Fibroblast of lung (primary cell): Measurements from ENCODE around the gene TPM4.

ENCODE experiments used
- CTCF ChIP-seq, 2 donors: IDR thresholded peaks in 1 of 2; conservative IDR thresholded peaks in 1 of 2; 1 replicate in 1 of 2; 2 replicates in 1 of 2; pipeline ENCODE4 v1.5.1; 2011 to 2012; ENCODE audit warnings: low read length in 2 of 2, control low read depth in 1 of 2, inconsistent platforms in 1 of 2, low read depth in 1 of 2, mild to moderate bottlenecking in 1 of 2
- EZH2 ChIP-seq: IDR thresholded peaks from 2 replicates; pipeline ENCODE4 v1.5.1; 2012; ENCODE audit warnings: low read length, control low read depth, mild to moderate bottlenecking; ENCODE audit errors: missing control alignments

- peak in 1 of 2 donors; percentile 38 for TF ChIP-seq CTCF (conservative IDR thresholded peaks at IDR 0.05 in 1 of 2, IDR thresholded peaks at IDR 0.05 in 1 of 2; ENCODE audit: low read depth in 1 of 2, low read length in 2 of 2)
- TF ChIP-seq EZH2: no peak
These were observed 12.2 kb downstream of the TPM4 start for GRCh38 chr19:16088351-16089009.
